HG02981 (cell line): ENCODE results near the gene PCDH8.
A peak's percentile ranks its signal among the peaks of the same experiment; 100 is the strongest.
"Not testable (repeated sequence)": the region's sequence is repeated elsewhere in the genome, so short reads cannot be mapped to it uniquely, and the experiment has no call there.

Source experiments
- ATAC-seq: cut with Tn5 transposase; IDR thresholded peaks from one replicate; pipeline ENCODE4 v1.9.1; 2021; ENCODE audit warnings: mild to moderate bottlenecking, moderate library complexity; ENCODE audit not compliant: unreplicated experiment

Gene PCDH8

GRCh38 chr13:52850396-52851136, 2.1 kb upstream of the PCDH8 start:
- peak; percentile 57 for ATAC-seq

DNA sequence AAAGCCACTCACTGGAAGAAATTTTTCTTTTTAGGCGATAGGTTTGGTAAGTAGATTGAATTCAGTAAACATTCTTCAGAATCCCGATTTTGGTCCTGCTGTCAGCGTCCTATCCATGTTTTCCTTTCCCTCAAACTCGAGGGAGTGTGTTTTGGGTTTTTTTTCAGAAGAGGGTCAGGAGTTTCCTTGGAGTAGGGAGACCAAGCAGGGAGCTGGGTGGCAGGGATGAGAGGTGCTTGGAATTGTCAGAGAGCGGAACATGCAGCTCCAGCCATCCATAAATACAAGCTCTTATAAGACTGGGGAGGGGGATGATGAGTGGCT, 1.6 kb upstream of the PCDH8 start:
- no peak for ATAC-seq

GRCh38 chr13:52849291-52850071, 1.0 kb upstream of the PCDH8 start:
- no peak for ATAC-seq

- no peak for ATAC-seq
Measured at GRCh38 chr13:52847682-52848432, 583 bp downstream of the PCDH8 start.

GRCh38 chr13:52847322-52847681, 1.1 kb downstream of the PCDH8 start:
- ATAC-seq = no peak

DNA sequence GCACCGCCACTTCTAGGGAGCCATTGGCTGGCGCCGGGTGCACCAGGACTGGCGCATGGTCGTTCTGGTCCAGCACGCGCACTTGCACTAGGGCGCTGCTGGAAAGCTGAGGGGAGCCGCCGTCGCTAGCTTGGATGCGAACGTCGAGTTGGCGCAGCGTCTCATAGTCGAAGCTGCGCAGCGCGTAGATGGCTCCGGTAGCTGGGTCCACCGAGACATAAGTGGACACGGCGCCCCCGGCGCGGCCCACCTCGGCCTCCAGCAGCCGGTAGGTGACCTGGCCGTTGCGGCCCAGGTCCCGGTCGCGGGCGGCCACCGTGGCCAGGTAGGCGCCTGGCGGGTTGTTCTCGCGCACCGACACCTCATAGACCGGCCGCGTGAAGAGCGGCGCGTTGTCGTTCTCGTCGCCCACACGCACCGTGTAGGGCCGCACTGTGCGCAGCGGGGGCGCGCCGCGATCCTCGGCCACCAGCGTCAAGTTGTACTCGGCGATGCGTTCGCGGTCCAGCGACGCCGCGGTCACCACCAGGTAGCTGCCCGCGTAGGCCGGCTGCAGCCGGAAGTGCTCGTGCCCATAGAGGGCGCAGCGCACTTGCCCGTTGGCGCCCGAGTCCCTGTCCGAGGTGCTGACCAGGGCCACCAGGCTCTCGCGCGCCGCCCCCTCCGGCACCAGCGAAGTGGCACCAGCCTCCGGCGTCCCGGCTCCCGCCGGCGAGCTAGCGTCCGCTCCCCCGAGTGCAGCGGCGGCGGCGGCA, 1.7 kb downstream of the PCDH8 start:
- ATAC-seq = no peak

- no peak for ATAC-seq
Measured at GRCh38 chr13:52845766-52846566, 2.5 kb downstream of the PCDH8 start.

DNA sequence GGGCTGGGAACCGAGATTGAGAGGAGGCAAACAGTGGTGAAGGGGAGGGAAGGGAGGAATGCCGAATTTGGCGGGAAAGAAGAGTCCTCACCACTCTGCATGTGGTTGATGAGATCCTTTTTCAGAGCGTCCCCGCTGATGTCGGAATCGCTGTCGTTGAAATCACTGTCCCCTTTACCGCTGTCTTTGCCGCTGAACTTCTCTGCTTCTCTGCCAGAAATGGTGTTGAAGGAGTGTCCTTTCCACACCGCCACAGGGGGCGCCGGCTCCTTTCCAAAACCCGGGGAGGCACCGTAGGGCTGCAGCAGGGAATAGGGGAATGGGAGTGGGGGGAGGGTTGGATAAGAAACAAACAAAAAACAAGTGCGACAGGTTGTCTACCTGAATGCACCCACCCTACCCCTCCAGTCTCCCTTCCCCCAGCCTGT, 3.1 kb downstream of the PCDH8 start:
- no peak for ATAC-seq

DNA sequence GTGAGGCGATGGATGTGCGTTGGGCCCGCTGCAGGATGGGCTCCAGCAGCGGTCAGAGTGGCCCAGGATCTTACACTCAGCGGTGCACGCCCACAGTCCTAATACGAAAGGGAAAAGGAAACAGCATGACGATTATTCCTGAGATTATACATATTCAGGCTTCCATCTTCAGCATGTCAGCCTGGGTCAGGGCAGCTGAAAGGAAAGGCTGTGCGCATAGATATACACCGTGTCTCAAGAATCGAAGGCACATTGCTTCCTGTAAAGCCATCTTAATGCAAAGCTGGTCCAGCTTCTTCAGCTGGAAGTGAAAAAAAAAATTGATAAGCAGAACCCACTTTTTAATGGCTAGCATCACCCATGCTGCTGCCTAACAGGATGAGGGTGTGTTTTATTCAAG, 3.6 kb downstream of the PCDH8 start:
- ATAC-seq = no peak

DNA sequence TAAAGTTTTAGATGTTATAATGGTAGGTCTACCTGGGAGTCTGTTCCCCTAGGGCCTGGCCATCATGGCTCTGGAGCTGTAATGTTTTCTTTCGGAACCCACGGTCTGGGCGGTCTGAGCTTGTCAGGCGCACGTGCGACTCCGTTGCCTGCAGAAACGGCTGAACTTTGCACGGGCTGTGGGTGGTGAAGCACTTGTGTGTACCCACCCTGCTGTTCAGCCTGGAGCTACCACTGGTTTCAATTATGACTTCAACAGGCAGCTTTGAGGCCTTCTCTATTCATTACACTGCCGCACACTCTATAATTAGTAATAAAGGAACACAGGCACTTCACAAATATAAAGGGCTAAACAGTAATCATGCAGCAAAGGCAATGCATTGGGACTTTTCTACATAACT, 6.0 kb downstream of the PCDH8 start:
- ATAC-seq = no peak

DNA sequence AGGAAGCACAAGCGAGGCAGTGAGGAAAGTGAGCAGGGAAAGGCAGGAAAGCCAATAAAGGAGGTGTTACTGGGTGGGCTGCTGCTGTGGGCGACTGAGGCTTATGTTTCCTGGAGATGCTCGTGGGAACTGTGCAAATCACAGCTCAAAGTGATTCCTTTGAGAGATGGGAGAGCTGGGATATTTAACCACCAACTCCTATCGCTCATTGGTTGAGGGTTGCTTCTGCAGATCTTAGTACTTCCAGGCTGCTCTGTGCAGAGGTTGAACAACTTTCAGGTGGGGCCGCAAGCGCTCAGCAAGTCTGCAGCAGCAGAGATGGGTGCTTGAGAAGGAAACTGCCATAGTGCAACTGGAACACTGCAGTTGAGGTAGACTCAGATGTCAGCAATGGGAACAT, 8.4 kb downstream of the PCDH8 start:
- no peak for ATAC-seq

DNA sequence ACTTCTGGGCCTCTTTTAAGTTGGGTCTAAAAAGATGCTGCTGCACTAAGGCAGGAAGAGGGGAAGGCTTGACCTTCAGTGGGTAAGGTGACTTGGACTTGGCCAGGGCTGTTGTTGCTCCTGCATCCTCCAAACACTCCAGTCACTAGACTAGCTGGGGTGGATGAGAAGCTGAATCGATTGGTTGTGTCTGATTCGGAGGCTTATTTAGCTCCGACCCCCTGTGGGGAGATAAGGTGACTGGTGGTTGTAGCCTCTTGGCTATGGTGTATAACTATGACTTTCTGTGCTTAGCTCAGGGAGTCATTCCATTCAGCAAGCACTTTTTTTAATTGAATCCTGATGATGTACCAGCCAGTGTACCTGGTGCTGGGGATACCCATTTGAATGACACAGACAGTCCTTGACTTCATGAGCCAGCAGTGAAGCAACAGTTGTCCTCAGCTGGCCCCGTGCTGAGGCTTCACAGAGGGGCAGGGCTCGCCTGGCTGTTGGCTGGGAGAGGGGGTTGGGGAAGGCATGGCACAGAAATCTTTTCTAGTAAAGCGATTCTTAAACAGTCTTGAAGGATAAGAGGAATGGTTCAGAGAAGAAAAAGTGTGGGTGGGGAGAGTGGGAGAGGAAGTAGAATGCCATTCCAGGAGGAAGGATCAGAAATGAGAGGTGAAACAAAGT, 9.9 kb downstream of the PCDH8 start:
- ATAC-seq = no peak

- ATAC-seq = no peak
Measured at GRCh38 chr13:52837850-52838249, 10.6 kb downstream of the PCDH8 start.

GRCh38 chr13:52835071-52835839, 13.2 kb downstream of the PCDH8 start:
- ATAC-seq = no peak

- ATAC-seq = no peak
Measured at GRCh38 chr13:52833296-52833875, 15.1 kb downstream of the PCDH8 start.

DNA sequence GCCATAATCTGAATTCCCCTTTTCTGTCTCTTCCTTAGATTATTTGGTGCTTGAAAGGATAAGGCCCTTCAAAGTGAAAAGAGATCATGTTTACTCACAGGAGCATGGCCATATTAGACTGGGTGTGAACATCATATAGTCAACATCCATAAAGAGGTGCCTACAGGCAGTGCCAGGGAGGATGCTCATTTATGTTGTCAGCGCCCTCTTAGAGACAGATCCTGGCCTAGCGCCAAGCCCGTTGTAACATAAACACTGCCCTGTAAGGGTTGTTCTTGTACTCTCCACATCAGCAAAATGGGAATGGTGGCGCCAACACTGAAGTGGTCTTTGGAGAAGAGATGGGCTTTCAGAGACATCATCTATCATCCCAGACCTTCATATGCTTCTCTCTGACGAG, 16.1 kb downstream of the PCDH8 start:
- no peak for ATAC-seq

DNA sequence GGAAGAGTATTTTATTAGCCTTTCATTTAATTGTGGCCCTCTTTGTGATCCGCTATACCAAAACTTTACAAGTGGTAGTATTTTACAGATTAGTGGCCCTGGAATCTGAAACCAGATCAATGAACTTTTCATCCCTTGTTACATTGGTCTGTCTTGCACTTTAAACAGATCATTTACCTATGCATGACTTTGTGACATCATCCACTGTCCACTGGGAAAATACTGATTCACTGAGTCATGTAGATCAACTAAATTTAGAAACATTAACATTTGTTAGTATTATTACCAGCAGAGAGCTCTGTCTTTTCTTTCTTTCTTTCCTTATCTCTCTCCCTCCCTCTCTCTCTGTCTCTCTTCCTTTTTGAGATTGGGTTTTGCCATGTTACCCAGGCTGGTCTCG, 17.5 kb downstream of the PCDH8 start:
- ATAC-seq = no peak

GRCh38 chr13:52827839-52828238, 20.6 kb downstream of the PCDH8 start:
- ATAC-seq = no peak

DNA sequence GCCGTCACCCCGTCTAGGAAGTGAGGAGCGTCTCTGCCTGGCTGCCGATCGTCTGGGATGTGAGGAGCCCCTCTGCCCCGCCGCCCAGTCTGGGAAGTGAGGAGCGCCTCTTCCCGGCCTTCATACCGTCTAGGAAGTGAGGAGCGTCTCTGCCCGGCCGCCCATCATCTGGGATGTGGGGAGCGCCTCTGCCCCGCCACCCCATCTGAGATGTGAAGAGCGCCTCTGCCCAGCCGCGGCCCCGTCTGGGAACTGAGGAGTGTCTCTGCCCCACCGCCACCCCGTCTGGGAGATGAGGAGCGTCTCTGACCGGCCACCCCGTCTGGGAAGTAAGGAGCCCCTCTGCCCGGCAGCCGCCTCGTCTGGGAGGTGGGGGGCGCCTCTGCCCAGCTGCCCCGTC, 30.6 kb downstream of the PCDH8 start:
- not testable (repeated sequence) for ATAC-seq
